HG03108 (cell line): ENCODE measurements around the gene CAPN3.
A peak's percentile ranks its signal among the peaks of the same experiment; 100 is the strongest.

Experiments
- ATAC-seq: cut with Tn5 transposase; IDR thresholded peaks from one replicate; pipeline ENCODE4 v1.9.1; 2021; ENCODE audit warnings: moderate library complexity; ENCODE audit not compliant: unreplicated experiment

CAPN3 gene

DNA sequence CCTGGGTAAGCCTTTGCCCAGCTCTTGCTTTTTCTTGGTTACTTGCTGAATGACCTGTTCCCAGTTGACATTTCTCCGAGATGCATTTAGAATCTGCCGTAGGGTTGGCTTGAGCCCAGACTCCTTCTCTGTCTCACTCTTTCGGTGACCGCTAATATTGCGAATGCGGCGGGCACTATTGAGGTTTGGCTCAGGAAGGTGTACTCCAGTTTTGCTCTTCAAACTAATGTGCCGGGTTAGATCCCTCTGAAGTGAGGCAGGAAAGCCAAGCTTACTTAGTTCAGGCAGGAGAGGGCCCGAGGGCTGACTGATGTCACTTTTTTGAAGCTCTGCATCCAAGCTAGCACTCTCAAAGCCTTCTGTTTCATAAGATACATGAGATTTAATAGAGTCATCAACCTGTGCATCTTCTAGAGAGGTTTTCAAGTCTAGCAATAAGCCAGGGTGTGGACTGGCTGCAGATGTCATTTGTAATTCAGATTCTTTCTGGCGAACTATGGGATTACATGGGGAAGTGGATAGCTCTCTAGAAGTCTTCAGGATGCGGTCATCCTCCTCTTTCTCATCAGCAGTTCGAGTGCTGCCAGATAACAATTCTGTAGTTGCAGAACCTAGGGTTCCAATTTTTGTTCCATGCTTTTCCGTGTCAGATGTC, 90.6 kb downstream of the CAPN3 start:
- ATAC-seq: no peak

DNA sequence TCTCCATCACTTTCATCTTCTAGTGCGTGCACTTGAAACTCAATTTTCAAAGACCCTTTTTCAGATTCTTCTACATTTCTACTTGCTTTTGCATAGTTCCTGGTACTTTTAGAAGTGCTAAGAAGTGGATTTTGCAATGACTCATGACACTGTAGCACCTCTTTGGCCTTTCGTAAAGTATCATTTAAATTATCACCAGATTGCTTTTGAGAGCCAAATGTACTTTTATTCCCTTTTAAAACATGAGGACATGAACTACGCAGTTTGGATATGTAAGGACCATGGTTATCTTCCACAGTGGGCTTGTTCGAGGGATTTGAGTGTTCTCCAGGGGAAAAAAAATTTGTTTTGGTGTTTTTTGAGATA, 91.1 kb downstream of the CAPN3 start:
- ATAC-seq: no peak

DNA sequence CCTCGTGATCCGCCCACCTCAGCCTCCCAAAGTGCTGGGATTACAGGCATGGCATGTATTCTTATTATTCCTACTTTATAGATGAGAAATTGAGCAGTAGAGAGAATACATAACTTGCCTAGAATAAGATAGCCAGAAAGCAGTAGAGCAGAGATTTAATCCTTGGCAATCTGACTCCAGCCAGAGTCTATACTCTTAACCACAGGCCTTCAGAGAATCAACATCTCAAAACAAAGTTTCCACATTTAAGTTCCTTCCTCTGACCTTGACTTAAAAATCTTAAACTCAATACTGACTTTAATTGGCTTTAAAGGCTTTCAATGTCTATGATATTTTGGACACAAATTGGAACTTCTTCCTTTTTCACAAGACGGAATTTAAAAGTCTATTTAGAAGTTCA, 94.5 kb downstream of the CAPN3 start:
- ATAC-seq: no peak

DNA sequence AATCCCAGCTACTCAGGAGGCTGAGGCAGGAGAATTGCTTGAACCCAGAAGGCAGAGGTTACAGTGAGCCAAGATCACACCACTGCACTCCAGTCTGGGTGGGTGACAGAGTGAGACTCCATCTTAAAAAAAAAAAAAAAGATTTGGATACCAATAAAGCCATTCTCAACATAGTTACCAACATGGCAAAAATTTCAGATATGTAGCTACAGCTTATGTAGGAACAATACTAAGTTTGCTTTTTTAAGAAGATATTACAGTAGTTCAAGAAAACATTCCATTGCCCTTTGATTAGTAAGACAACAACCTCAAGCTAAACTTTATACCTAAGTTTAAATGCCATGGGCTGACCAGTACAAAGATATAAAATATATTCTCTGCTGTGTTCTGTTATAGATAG, 97.2 kb downstream of the CAPN3 start:
- no peak for ATAC-seq

DNA sequence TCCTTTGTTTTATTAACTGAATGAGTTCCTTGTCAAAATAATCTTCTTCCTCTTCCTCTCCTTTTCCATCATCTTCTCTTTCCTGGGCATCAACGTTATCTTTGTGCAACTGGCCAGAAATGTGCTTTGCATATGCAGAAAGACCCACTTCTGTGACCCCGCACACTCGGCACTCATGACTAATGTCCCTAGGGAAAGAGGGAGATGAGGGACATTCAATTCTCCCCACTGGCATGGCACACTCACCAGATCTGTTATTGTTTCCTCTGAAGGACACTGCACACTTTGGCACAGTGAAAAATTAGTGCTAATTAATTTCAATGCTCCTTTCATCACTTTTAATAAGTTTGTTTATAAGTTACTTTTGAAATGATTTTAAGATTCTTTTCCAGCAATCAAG, 97.7 kb downstream of the CAPN3 start:
- no peak for ATAC-seq

DNA sequence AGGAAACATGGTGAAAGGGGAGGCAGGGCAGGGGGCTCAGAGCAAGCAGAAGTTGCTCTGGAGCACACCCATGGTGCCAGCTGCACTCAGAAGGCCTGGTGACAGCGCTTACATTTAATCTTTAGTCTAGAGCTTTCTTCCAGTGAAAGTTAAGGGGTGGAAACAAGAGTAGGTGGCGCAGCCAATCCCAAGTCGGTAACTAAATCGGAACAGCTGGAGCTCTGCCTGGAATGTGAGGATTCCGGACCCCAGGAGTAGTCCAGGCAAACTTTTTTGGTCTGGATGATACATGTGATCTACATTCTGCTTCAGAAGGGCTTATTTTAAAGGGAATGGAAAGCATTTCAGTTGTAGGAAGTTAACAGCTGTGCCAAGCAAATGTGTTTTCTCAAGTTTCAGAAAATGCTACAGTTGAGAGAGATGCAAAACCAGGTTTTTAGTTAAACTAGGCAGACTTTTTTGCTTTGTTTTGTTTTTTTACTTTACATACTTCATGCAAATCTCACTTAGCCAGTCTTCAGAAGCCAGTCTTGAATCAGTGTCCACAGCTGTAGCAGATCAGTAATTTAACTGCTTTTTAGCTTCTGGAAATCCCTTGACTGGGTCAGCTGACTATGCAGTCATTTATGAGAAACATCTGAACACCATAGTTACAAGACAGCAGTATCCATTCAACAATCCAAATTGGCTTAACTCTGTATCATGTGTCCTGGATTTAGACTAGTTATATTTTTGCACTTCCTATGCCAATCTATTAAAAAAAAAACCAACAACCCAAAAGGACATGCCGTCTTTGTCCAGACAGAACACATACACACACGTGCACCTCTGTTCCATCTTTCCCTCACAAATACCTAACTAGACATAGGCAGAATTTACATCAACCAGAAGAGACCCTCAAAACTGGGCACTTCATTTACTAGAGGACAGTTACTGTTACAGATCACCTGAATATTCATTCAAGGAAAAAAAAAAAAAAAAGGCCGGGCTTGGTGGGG, 98.4 kb downstream of the CAPN3 start:
- ATAC-seq: peak; percentile 75

DNA sequence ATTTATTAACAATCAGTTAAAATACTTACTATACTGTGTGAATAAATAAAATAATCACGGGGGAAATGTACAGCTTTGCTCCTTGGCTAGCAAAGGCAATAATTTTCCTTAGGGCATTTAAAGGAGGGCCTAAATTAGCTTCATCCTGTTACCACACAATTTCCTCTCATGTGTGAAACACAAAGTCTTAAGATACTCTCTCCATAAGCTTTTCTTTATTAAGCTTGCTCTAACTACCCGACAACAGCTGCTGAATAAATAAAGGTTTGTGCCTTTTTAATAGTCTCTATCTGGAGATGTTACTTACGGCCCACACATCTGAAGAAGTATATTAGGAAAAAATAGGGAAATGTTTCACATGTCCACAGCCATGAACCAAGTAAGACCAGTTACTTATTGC, 102.0 kb downstream of the CAPN3 start:
- no peak for ATAC-seq
